Right renal pelvis (tissue), 4 donors: ENCODE measurements around the gene LRRC45. TPM values are rescaled to one million over a fixed set of nuclear protein-coding genes. Genes with fewer than 3 reads are reported as not detected.

Experiments used
- DNase-seq, 4 donors: peaks; one replicate each; pipeline ENCODE4 v3.0.0-alpha.2; 2013; ENCODE audit warnings: low read depth in 4 of 4, low spot score in 3 of 4, missing footprints in 1 of 4
- polyA plus RNA-seq, 4 donors: library from polyadenylated mRNA; unstranded; fragments of 120-200 nt; gene quantifications; one replicate each; pipeline ENCODE4 v1.2.1, GENCODE V29; 2013; ENCODE audit not compliant: insufficient read length in 4 of 4

Gene LRRC45
- polyA plus RNA-seq, 4 donors: 10.8 to 16.4 (median 11.9) TPM

GRCh38 chr17:81993729-81994592 lies 29.1 kb upstream of the LRRC45 start:
- no peak for DNase-seq

GRCh38 chr17:81994593-81995462 lies 28.3 kb upstream of the LRRC45 start:
- no peak for DNase-seq

DNA sequence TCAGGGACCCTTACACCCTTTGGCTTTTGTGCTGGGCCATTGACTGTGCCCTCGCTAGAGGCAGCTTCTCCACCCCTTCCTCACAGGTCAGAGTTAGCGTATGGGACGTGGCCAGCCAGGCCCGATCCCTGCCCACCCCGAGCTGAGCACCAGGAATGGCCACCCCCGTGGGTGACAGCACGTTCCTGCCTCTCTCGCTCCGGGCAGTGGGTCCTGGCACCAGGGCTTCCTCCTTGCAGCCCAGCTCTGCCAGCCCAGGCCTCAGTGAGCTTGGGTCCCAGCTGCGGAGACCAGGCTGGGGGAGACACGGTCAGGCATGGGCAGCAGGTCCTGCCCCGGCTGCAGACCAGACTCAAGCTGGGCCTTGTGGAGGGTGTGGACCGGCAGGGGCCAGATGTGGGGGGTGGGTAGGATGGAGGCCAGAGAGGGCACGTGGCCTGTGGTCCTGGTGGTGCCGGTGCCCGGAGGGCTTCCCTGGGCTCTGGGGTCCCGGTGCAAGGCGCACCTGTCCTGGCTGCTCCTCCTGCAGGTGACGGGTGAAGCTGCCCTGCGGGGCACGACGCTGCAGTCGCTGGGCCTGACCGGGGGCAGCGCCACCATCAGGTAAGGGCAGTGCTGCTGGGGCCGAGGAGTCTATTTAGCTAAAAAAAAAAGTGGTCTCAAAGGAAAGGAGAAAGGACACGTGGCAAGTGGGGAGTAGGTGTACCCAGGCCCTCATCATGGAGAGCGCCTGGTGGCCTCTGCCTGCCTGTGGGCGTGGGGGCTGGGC lies 27.5 kb upstream of the LRRC45 start:
- no peak for DNase-seq

- DNase-seq: no peak
These were observed 26.8 kb upstream of the LRRC45 start for GRCh38 chr17:81996232-81996756.

GRCh38 chr17:81996757-81997441 lies 26.2 kb upstream of the LRRC45 start:
- DNase-seq: no peak

DNA sequence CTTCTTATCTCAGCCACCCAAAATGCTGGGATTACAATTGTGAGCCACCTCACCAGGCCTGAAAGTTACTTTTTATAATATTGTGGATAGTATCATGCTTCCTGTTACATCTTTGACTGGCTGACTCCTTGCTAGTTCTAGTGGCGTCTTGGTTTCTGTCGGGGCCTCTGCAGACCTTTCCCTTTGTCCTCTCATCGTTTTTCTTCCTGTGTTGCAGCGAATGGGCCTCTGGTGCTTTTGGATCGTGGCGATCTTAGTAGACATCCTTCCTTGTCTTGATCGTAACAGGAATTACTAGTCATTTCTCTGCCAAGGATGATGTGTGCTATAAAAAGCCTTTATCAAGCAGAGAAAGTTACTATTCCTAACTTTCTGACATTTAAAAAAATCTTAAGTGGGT lies 24.9 kb upstream of the LRRC45 start:
- no peak for DNase-seq

- DNase-seq: no peak
These were observed 24.2 kb upstream of the LRRC45 start for GRCh38 chr17:81998691-81999438.

- DNase-seq: no peak
These were observed 23.5 kb upstream of the LRRC45 start for GRCh38 chr17:81999587-81999975.

DNA sequence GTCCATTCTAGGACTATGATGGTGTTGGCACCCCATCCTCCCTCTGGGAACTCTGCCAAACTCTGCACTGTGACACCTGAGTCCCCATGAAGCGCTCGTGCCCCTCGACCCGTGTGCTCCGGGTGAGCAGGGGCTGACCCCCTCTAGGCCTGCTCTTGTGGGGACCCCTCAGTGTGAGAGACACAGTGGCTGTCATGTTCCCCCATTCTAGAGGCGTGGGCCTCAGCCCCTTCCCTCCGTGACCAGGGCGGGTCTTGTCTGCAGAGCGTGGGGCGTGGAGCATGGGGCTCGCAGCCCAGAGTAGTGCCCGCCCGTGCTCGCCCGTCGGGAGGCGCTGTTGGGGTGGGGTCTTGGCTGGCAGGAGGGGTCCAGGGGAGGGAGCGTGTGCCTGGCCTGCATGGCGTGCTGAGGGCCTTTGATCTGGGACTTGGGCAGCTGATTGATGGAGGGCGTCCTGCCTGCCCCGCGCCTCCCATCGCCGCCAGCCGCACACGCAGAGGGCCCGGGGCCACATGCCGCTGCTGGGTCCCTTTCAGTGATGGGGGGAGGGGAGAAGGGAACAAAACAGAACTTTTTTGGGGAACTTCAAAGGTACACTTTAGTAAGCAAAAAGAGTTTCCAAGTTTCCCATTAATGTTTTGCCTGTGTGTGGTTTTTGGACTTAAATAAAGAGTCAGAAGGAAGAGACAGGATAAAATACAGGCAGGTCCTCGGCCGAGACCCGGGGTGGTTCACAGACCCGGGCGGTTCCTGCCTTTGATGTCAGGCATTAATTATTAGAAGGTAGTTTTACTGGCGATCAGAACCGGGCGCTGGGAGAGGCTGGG lies 22.9 kb upstream of the LRRC45 start:
- no peak for DNase-seq

GRCh38 chr17:82000803-82001570 lies 22.1 kb upstream of the LRRC45 start:
- no peak for DNase-seq

GRCh38 chr17:82001571-82002056 lies 21.5 kb upstream of the LRRC45 start:
- no peak for DNase-seq

DNA sequence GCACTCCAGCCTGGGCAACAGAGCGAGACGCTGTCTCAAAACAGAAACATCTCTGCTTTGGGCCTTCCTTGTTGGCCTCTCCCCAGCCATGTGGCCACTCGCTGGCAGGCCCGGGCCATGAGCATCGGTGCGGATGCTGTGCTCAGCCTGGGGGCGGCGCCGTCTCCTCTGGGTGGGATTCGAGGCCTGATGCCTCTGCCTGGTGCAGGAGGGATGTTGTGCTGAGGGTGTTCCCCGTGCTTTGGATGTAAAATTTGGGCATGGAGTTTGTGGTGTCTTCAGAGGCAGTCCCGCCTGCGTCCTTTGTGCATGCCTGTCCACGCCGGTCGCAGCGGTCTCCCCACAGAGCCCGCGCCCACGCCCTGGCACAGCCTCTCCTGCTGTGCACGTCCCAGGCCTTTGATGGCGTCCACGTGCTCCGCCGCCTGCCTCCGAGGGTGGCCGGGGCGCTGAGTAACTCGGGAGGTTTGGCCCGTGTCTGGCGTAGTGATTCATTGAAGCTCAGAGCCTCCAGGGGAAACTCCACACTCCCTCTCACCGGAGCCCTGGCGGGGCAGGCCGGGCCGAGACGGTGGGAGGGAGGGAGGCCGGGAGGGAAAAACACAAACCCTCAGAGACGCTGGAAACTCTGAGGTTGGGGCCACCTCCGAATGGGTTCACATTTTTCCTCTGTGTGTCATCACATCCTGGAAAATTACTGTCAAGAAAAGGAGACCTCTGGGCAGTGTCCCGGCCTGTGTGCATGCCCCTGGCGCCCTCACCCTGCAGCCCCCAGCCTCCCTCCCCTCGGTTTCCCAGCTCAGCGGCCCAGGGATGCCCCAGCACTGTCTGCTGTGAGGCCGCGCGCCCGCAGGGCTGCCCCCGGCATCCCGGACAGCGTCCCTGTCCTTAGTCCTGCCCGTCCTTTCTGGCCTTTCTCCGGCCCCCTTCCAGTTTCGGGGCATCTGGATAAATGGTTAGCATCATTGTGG lies 19.4 kb upstream of the LRRC45 start:
- DNase-seq: no peak

DNA sequence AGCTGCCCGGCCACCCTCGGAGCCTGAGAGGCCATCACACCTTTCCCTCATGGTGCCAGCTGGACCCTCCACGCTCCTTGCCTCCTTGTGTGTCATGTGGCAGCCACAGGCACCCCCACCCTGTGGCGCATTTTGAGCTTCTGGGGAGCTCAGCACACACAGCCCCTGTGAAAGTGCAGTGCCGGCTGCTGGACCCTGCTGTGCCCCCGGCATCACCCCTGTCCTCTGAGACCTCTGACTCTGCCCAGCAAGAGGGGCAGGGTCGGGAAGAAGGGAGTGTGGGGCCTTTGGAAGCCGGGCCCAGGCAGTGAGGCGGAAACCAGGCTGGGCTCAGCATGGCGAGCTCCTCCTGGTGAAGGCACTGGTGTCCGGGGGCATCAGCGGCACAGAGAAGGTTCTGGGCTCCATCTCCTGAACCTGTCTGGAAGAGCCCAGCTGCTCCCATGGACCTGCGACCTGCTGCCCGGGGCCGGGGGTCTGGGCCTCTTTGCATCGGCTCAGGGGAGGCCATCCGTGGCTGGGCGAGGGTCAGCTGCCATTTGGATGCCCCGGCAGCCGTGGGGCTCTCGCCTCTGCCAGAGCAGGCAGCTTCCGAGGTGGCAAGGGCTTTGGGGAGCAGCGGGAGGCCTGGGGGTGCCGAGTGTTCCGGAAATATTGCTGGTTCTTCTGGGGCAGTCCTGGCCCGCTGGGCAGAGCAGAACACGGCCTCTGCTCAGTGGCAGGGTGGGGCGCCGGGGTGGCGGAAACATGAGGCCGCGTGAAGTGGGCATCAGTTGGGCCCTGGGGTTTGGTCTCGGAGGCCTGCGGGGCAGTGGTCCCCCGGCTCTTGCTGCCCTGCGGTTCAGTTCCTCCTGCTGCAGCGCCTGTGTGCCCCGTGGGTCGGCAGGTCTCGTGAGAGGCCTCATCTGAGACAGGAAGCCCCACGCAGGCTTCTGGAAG lies 18.3 kb upstream of the LRRC45 start:
- no peak for DNase-seq

DNA sequence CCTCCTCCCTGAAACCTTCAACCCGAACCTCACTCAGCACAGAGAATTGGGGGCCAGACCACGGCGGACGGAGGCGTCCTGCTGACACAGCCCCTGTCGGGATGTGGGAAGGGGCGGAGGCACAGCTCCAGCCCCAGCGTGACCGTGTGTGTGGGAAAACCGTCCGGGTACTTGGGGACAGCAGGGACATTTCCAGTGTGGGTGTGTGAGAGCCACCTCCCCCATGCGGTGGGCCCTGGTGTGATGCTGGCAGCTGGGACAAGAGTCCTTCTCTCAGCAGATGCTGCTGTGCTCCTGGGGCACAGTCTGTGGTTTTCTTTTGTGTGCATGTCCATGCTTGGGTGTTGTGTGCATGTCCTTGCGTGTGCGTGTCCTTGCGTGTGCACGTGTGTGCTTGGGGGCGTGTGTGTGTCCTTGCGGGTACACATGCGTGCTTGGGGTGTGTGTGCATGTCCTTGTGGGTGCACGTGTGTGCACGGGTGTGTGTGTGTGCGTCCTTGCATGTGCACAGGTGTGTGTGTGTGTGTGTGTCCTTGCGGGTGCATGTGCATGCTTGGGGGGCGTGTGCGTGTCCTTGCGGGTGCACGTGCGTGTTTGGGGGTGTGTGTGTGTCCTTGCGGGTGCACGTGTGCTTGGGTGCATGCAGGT lies 17.3 kb upstream of the LRRC45 start:
- DNase-seq: no peak
